ENCODE measurements around the gene MLLT10. TPM values are rescaled to one million over a fixed set of nuclear protein-coding genes. Genes with fewer than 3 reads are reported as not detected.

Gene MLLT10
- 34.1 and 39.3 TPM in 2 replicates for total RNA-seq (2014; rRNA removed; shearing (Covaris generic))

- H3K27me3 ChIP-seq: no peaks in the 10 kb centered on the region
- peak within 1 kb of the TSS; percentile 94 for H3K27ac ChIP-seq
- peaks cover 23% of the 10 kb centered on the region for H3K4me1 ChIP-seq
- peaks cover 8% of the 10 kb centered on the region for H3K36me3 ChIP-seq
- H3K9me3 ChIP-seq (replicated peaks): no peaks in the 10 kb centered on the region
- peak within 1 kb of the TSS; percentile 64 for H3K4me3 ChIP-seq
- peak; percentile 94 to 95 for DNase-seq
Observed at GRCh38 chr10:21533467-21534279, at the start of gene MLLT10. Gene MLLT10 (plus strand): TSS chr10:21534232. CDS start chr10:21534645, 413 bp downstream.

GRCh38 chr10:21487416-21488180 lies 46.4 kb upstream of the MLLT10 start:
- Histone ChIP-seq H3K4me3 (no peak overlapping the region), H3K9me3 (replicated peaks) (no peaks in the 10 kb centered on the region), H3K27ac (no peak overlapping the region), H3K27me3 (no peaks in the 10 kb centered on the region), H3K4me1 (no peaks in the 10 kb centered on the region), H3K36me3 (no peaks in the 10 kb centered on the region)
- no peak for DNase-seq

- H3K9me3 ChIP-seq (replicated peaks): no peaks in the 10 kb centered on the region
- peak in 1 of 2 experiments; percentile 34 for DNase-seq
- H3K36me3 ChIP-seq: no peaks in the 10 kb centered on the region
- H3K27me3 ChIP-seq: no peaks in the 10 kb centered on the region
- H3K27ac ChIP-seq: no peak overlapping the region
- no peak overlapping the region for H3K4me3 ChIP-seq
- H3K4me1 ChIP-seq: no peaks in the 10 kb centered on the region
Observed at GRCh38 chr10:21488246-21488956, 45.6 kb upstream of the MLLT10 start.

- DNase-seq: no peak
- H3K36me3 ChIP-seq: no peaks in the 10 kb centered on the region
- H3K4me1 ChIP-seq: no peaks in the 10 kb centered on the region
- H3K4me3 ChIP-seq: no peak overlapping the region
- no peaks in the 10 kb centered on the region for H3K9me3 ChIP-seq (replicated peaks)
- no peak overlapping the region for H3K27ac ChIP-seq
- H3K27me3 ChIP-seq: no peaks in the 10 kb centered on the region
Observed at GRCh38 chr10:21488957-21489446, 45.0 kb upstream of the MLLT10 start.

- DNase-seq: no peak
- H3K27me3 ChIP-seq: no peaks in the 10 kb centered on the region
- H3K4me3 ChIP-seq: no peak overlapping the region
- no peaks in the 10 kb centered on the region for H3K9me3 ChIP-seq (replicated peaks)
- H3K27ac ChIP-seq: no peak overlapping the region
- no peaks in the 10 kb centered on the region for H3K4me1 ChIP-seq
- H3K36me3 ChIP-seq: no peaks in the 10 kb centered on the region
Observed at GRCh38 chr10:21490028-21490710, 43.9 kb upstream of the MLLT10 start.

DNA sequence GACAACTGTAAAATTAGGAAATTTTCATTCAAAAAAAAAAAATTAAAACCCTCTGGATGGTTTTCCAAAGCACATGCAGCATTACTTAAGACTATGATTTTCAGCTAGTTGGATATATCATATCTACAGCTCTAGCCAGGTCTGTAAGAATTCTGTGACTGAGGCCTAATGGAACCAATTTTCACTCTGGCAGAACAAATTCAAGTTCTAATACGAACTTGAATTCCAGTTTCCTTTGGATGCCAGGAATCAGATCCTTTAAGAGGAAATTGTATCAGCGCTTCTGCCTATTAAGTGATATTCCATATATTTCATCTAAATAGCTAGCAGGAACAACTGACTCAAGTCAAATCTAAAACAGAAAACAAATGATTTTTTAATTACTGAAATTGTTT lies 43.3 kb upstream of the MLLT10 start:
- H3K4me1 ChIP-seq: no peaks in the 10 kb centered on the region
- H3K9me3 ChIP-seq (replicated peaks): no peaks in the 10 kb centered on the region
- no peak overlapping the region for H3K4me3 ChIP-seq
- no peaks in the 10 kb centered on the region for H3K36me3 ChIP-seq
- no peak overlapping the region for H3K27ac ChIP-seq
- H3K27me3 ChIP-seq: no peaks in the 10 kb centered on the region
- no peak for DNase-seq

DNA sequence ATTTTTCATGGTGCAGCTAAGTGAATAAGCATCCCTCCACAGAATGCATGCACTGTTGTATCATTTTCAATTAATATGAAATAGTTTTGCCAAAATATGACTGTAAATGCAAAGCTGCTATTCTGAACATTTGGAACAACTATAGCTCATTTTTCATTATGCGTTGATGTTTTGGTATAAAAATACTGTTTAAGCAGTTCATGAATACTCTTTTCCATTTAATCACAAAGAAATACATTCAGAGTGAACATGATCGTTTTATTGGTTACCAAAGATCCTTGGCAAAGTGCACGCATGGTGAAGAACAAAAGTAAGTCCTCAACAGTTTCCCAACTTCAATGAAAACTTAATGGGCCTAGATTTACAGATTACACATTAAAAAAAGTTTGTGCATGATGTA lies 41.6 kb upstream of the MLLT10 start:
- H3K36me3 ChIP-seq: no peaks in the 10 kb centered on the region
- peaks cover under 1% of the 10 kb centered on the region; the same call in 1 of the 2 replicates for H3K4me1 ChIP-seq
- no peaks in the 10 kb centered on the region for H3K27me3 ChIP-seq
- H3K4me3 ChIP-seq: no peak overlapping the region
- no peaks in the 10 kb centered on the region for H3K9me3 ChIP-seq (replicated peaks)
- no peak overlapping the region for H3K27ac ChIP-seq
- no peak for DNase-seq

DNA sequence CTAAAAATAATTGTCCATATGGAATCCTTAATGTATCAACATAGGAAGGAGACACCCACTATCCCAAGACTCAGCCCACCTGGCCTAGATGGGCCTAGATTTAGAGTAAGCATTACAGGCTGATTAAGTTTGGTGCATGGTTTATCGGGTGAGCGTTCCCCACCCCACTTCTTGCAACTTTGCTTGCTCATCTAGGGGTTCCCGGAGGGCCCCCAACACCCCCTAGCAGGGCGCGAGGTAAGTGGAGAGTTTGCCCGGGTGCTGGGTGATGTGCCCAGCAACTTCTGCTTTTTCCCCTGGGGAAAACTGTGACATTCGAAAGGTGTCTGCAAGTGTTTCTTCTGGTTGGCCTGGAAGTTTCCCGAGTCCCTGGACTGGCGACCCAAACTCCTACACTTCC lies 40.2 kb upstream of the MLLT10 start:
- no peak overlapping the region for H3K27ac ChIP-seq
- H3K4me3 ChIP-seq: no peak overlapping the region
- H3K4me1 ChIP-seq: peaks cover 4% of the 10 kb centered on the region; the same call in 1 of the 2 replicates
- no peak for DNase-seq
- no peaks in the 10 kb centered on the region for H3K9me3 ChIP-seq (replicated peaks)
- no peaks in the 10 kb centered on the region for H3K36me3 ChIP-seq
- H3K27me3 ChIP-seq: no peaks in the 10 kb centered on the region

GRCh38 chr10:21494191-21495001 lies 39.6 kb upstream of the MLLT10 start:
- Histone ChIP-seq H3K27ac (no peak overlapping the region), H3K4me3 (no peak overlapping the region), H3K36me3 (no peaks in the 10 kb centered on the region), H3K4me1 (peaks cover 4% of the 10 kb centered on the region; the same call in 1 of the 2 replicates), H3K9me3 (replicated peaks) (no peaks in the 10 kb centered on the region), H3K27me3 (no peaks in the 10 kb centered on the region)
- DNase-seq: no peak

DNA sequence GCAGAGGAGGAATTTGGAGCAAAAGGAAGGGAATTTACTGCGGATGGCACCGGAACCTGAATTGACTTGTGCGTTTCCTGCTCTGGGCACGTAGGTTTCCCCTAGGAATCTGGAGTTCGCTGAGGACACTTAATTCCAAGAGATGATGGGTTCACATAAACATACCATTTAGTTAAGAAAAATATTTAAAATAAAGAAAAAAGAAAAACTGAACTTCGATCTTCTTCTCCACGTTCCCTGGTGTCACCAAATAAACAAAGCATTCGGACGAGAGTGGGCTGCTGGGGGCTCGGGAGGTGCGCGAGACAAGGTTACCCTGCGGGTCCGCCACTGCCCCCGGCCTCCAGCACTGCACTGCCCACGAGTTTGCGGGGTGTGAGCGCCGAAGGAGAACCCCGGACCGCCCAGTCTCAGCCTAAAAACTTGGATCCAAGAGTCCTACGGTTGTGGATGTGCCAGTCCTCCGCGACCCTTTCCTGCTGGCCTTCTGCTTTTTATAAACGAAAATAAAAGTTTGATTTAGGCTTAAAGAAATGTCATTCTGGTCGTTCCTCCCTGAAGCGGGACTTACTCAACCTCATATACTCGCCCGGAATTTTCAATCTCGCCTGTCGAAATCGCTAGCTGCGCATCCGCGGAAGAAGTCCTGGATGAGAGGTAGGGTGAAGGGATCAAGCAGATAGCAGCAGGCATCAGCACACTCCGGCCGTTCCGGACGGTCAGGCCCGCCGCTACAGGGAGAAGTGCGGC lies 38.9 kb upstream of the MLLT10 start:
- H3K9me3 ChIP-seq (replicated peaks): no peaks in the 10 kb centered on the region
- H3K27me3 ChIP-seq: no peaks in the 10 kb centered on the region
- no peak for DNase-seq
- no peaks in the 10 kb centered on the region for H3K36me3 ChIP-seq
- H3K4me1 ChIP-seq: peaks cover 4% of the 10 kb centered on the region; the same call in 1 of the 2 replicates
- peak overlapping the region; percentile 88 for H3K4me3 ChIP-seq
- H3K27ac ChIP-seq: no peak overlapping the region

DNA sequence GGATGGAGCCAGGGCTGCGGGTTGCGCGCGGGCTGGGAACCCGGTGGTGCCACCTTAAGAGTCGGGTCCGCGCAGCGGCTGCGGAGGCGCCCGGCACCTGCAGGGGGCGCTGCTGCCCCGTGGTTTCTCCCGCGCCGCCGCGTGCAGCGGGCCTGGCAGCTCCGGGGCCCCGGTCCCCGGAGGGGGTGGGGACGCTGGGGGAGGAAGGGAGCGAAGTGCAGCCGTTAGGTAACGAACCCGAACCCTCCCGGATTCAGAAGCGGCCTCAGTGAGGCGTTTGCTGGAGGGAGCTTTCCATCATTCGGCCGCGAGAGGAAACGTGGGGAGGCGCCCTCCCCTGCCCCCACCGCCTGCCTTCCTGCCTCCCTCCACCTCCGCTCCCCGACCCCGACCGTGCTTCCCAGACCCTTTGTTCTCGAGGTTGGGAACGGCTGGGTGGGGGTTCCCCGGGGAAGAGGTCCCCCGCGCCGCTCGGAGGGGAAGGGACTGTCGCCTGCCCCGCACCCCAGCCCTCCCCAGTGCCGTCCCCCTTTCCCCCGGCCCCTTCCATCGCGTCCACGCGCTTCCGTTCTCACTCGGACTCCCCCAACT lies 38.2 kb upstream of the MLLT10 start:
- Histone ChIP-seq H3K27ac (peak overlapping the region; percentile 51), H3K4me1 (peaks cover 4% of the 10 kb centered on the region; the same call in 1 of the 2 replicates)
- DNase-seq: peak; percentile 78 to 85

GRCh38 chr10:21496343-21497176 lies 37.5 kb upstream of the MLLT10 start:
- Histone ChIP-seq H3K27ac (peak overlapping the region; percentile 51), H3K36me3 (no peaks in the 10 kb centered on the region), H3K4me1 (peaks cover 4% of the 10 kb centered on the region; the same call in 1 of the 2 replicates), H3K9me3 (replicated peaks) (no peaks in the 10 kb centered on the region), H3K4me3 (peak overlapping the region; percentile 88), H3K27me3 (no peaks in the 10 kb centered on the region)
- DNase-seq: peak; percentile 53 to 72

More for the DNA sequence above, 38.2 kb upstream of the MLLT10 start:
- Histone ChIP-seq H3K9me3 (replicated peaks) (no peaks in the 10 kb centered on the region), H3K27me3 (no peaks in the 10 kb centered on the region), H3K36me3 (no peaks in the 10 kb centered on the region), H3K4me3 (peak overlapping the region; percentile 88)

Measured in SJCRH30 (cell line).